B cell (primary cell): ENCODE measurements around the gene FAM120B. TPM values are rescaled to one million over a fixed set of nuclear protein-coding genes. Genes with fewer than 3 reads are reported as not detected.

ENCODE experiments used
- ATAC-seq: fragments of 200-7000 bp; cut with Tn5 transposase; one replicate; pipeline ENCODE4 v1.10.0; 2021; ENCODE audit warnings: low read depth, mild to moderate bottlenecking, moderate number of reproducible peaks, moderate library complexity
- CTCF ChIA-PET: fragments of 350-600 bp; sonication (Branson Sonifier 250); formaldehyde crosslinking; loops from one replicate; lab custom pipeline; 2021; ENCODE audit warnings: antibody characterized with exemption, inconsistent platforms; lab: Charles Lee
- POLR2A ChIA-PET: fragments of 350-600 bp; sonication (Branson Sonifier 250); formaldehyde crosslinking; loops from one replicate; lab custom pipeline; 2021; ENCODE audit warnings: antibody characterized with exemption; lab: Charles Lee
- DNase-seq: peaks from one replicate; pipeline ENCODE4 v3.0.0; 2013
- H2AFZ ChIP-seq: 2 replicates; pipeline ENCODE4 v1.6.1; 2012; ENCODE audit warnings: mild to moderate bottlenecking, low read depth, low read length; ENCODE audit not compliant: insufficient read depth, poor library complexity, severe bottlenecking
- H3K27ac ChIP-seq, 2 donors: 1 replicate in 1 of 2; 2 replicates in 1 of 2; pipeline ENCODE4 v1.5.1; 2012 to 2013; ENCODE audit warnings: low read length in 2 of 2, mild to moderate bottlenecking in 2 of 2, moderate library complexity in 1 of 2
- H3K27me3 ChIP-seq, 4 experiments: fragments of 200-600 bp in 1 of 4; sonication (generic) in 1 of 4; replicated peaks in 1 of 4; 1 replicate in 2 of 4; 2 replicates in 2 of 4; pipeline versions ENCODE4 v1.6.1 to v1.7.0; 2013 to 2016; ENCODE audit warnings: low read length in 3 of 4, mild to moderate bottlenecking in 2 of 4, mixed read lengths in 1 of 4, moderate library complexity in 1 of 4; ENCODE audit not compliant: insufficient read depth in 4 of 4, control insufficient read depth in 3 of 4; ENCODE audit errors: control extremely low read depth in 1 of 4
- H3K36me3 ChIP-seq, 2 experiments: replicated peaks in 1 of 2; 1 replicate in 1 of 2; 2 replicates in 1 of 2; pipeline versions ENCODE4 v1.6.1 to v1.7.1; 2013; ENCODE audit warnings: low read length in 1 of 2; ENCODE audit not compliant: insufficient read depth in 2 of 2, control insufficient read depth in 1 of 2; ENCODE audit errors: control extremely low read depth in 1 of 2, extremely low read depth in 1 of 2
- H3K4me1 ChIP-seq, 2 donors: fragments of 200-600 bp in 1 of 2; sonication (generic) in 1 of 2; 1 replicate in 1 of 2; 2 replicates in 1 of 2; pipeline versions ENCODE4 v1.5.1 to v1.6.1; 2013 to 2017; ENCODE audit warnings: low read length in 2 of 2; ENCODE audit not compliant: control insufficient read depth in 2 of 2, insufficient read depth in 2 of 2
- H3K4me2 ChIP-seq: replicated peaks from 2 replicates; pipeline ENCODE3; 2012; ENCODE audit warnings: mild to moderate bottlenecking, low read depth, low read length; ENCODE audit not compliant: poor library complexity, severe bottlenecking
- H3K4me3 ChIP-seq, 5 experiments: fragments of 200-600 bp in 1 of 5; sonication (generic) in 1 of 5; 1 replicate in 3 of 5; 2 replicates in 2 of 5; pipeline versions ENCODE4 v1.5.1 to v1.7.0; 2011 to 2016; ENCODE audit warnings: low read length in 4 of 5, mild to moderate bottlenecking in 4 of 5, low read depth in 2 of 5, control low read depth in 1 of 5, moderate library complexity in 1 of 5; ENCODE audit not compliant: insufficient read depth in 1 of 5; ENCODE audit errors: control extremely low read depth in 1 of 5, extremely low read depth in 1 of 5
- H3K79me2 ChIP-seq: fragments of 200-600 bp; sonication (generic); one replicate; pipeline ENCODE4 v1.6.0; 2016; ENCODE audit warnings: low read length; ENCODE audit not compliant: control insufficient read depth, insufficient read depth
- H3K9ac ChIP-seq: fragments of 200-600 bp; sonication (generic); 2 replicates; pipeline ENCODE4 v1.6.1; 2017; ENCODE audit warnings: mild to moderate bottlenecking, low read length, moderate library complexity
- H3K9me3 ChIP-seq, 3 donors: one replicate each; pipeline versions ENCODE4 v1.6.1 to v1.7.1; 2013; ENCODE audit warnings: low read length in 2 of 3; ENCODE audit not compliant: control insufficient read depth in 2 of 3, insufficient read depth in 1 of 3; ENCODE audit errors: control extremely low read depth in 1 of 3
- H4K20me1 ChIP-seq: 2 replicates; pipeline ENCODE4 v1.6.0; 2012; ENCODE audit warnings: mild to moderate bottlenecking, low read length; ENCODE audit not compliant: insufficient read depth, control insufficient read depth, poor library complexity, severe bottlenecking
- H3K27ac Mint-ChIP-seq: one replicate; pipeline ENCODE4 v1.8.0; 2021; ENCODE audit warnings: mixed read lengths
- H3K27me3 Mint-ChIP-seq: one replicate; pipeline ENCODE4 v1.8.0; 2021; ENCODE audit warnings: mixed read lengths
- H3K4me1 Mint-ChIP-seq: one replicate; pipeline ENCODE4 v1.8.0; 2021; ENCODE audit warnings: mixed read lengths
- H3K4me3 Mint-ChIP-seq: one replicate; pipeline ENCODE4 v1.8.0; 2021; ENCODE audit warnings: mixed read lengths
- H3K9me3 Mint-ChIP-seq: one replicate; pipeline ENCODE4 v1.8.0; 2022; ENCODE audit warnings: mixed read lengths; ENCODE audit not compliant: insufficient read depth
- CTCF ChIP-seq: fragments of 200-600 bp; IDR thresholded peaks from one replicate; pipeline ENCODE4 v1.8.0; 2022; ENCODE audit warnings: antibody characterized with exemption, mild to moderate bottlenecking
- EZH2 ChIP-seq: IDR thresholded peaks from 2 replicates; pipeline ENCODE4 v1.6.1; 2012; ENCODE audit warnings: borderline replicate concordance, low read depth, mild to moderate bottlenecking, moderate library complexity, low read length; ENCODE audit not compliant: insufficient read depth, poor library complexity, severe bottlenecking
- WGBS: methylation state at CpG from one replicate; pipeline ENCODE4 v1.1.5; 2013; ENCODE audit warnings: missing lambda C conversion rate; ENCODE audit not compliant: insufficient coverage; 5-methylcytosine and 5-hydroxymethylcytosine counted together
- intact Hi-C: fragments of 100-400 bp; cut with micrococcal nuclease; formaldehyde crosslinking; loops from one replicate; pipeline ENCODE4 v1.10.0; 2022
- polyA plus RNA-seq: library from polyadenylated mRNA; depleted of rRNA; stranded (reverse); fragments of >200 nt; gene quantifications from 2 replicates; pipeline ENCODE4 v1.2.3, GENCODE V29; 2012
- total RNA-seq, 2 donors: library from RNA; stranded (reverse); fragments of 120-200 nt in 1 of 2; gene quantifications; 1 replicate in 1 of 2; 2 replicates in 1 of 2; pipeline versions ENCODE4 v1.2.3 to v1.2.4, GENCODE V29; 2013 to 2022

Gene FAM120B
- total and polyA plus RNA-seq, 2 donors (not counting 1 experiment from before 2014, with no cell fraction given), result 12.5 to 51.7 TPM

DNA sequence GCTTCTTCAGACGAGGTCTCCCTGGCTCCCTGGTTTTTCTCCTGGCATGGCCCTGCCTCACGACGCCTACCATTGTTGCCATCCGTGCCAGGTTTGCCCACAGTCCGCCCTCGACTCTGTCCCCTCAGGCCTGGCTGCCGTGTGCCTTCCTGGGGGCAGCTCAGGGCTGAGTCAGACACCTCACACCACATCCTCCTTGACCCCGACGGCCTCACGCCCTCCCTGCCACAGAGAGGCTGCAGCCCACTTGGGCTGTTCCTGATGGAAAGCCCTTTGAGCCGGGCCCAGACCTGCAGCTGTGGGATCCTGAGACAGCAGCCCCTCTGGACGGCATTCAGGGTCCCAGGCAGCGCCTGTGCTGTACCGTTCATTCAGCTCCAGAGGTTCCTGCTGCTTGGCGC is 138.3 kb downstream of the FAM120B start:
- ATAC-seq, result no peak
- no peak for TF ChIP-seq EZH2
- no peak for TF ChIP-seq CTCF
- no peak for DNase-seq
- H3K4me1 ChIP-seq, result no peaks in the 10 kb centered on the region
- no peaks in the 10 kb centered on the region for H3K36me3 ChIP-seq
- no peaks in the 10 kb centered on the region for H3K9me3 ChIP-seq
- no peak overlapping the region for H3K9ac ChIP-seq
- Mint-ChIP-seq H3K27me3 (peaks cover under 1% of the 10 kb centered on the region), H3K9me3 (no peaks in the 10 kb centered on the region), H3K27ac (no peak overlapping the region), H3K4me1 (no peaks in the 10 kb centered on the region), H3K4me3 (no peak overlapping the region)
- no peaks in the 10 kb centered on the region for H3K79me2 ChIP-seq
- intact Hi-C loops, result no loop called here
- no peak overlapping the region for H3K4me3 ChIP-seq
- ChIA-PET CTCF (no interaction called here), POLR2A (no interaction called here)
- H2AFZ ChIP-seq, result no peak overlapping the region
- H3K27ac ChIP-seq, result no peak overlapping the region
- no peaks in the 10 kb centered on the region for H3K27me3 ChIP-seq
- H3K4me2 ChIP-seq, result no peak overlapping the region
- H4K20me1 ChIP-seq, result no peaks in the 10 kb centered on the region
- 73% methylated on average over 15 of the region's 15 CpGs for WGBS

GRCh38 chr6:170445487-170445886 is 138.9 kb downstream of the FAM120B start:
- TF ChIP-seq EZH2 (no peak), CTCF (no peak)
- Histone ChIP-seq H3K4me1 (no peaks in the 10 kb centered on the region), H3K4me2 (no peak overlapping the region), H3K4me3 (no peak overlapping the region), H3K79me2 (no peaks in the 10 kb centered on the region), H2AFZ (no peak overlapping the region), H3K9me3 (no peaks in the 10 kb centered on the region), H3K9ac (no peak overlapping the region), H3K36me3 (no peaks in the 10 kb centered on the region), H4K20me1 (no peaks in the 10 kb centered on the region), H3K27me3 (no peaks in the 10 kb centered on the region), H3K27ac (no peak overlapping the region)
- CTCF ChIA-PET, result no interaction called here
- Mint-ChIP-seq H3K27ac (no peak overlapping the region), H3K9me3 (no peaks in the 10 kb centered on the region), H3K4me1 (no peaks in the 10 kb centered on the region), H3K27me3 (no peaks in the 10 kb centered on the region), H3K4me3 (no peak overlapping the region)
- DNase-seq (no peak), ATAC-seq (no peak)
- 94% methylated on average over 17 of the region's 17 CpGs for WGBS
- intact Hi-C loops, result no loop called here
- POLR2A ChIA-PET, result no interaction called here
